ENCODE measurements around the gene GPANK1. TPM values are rescaled to one million over a fixed set of nuclear protein-coding genes. Genes with fewer than 3 reads are reported as not detected.

Gene GPANK1
- total RNA-seq: 13.2 and 20.9 TPM in 2 replicates

GRCh38 chr6:31664790-31665500 lies at the start of gene GPANK1:
TSS of gene GPANK1 (minus strand) at chr6:31664997. CDS start at chr6:31664478, 519 bp downstream.

GRCh38 chr6:31706599-31706998 lies 41.8 kb upstream of the GPANK1 start, which contains the start of gene LY6G6F:
TSS of gene LY6G6F (plus strand) at chr6:31706866. CDS start at chr6:31706907, 41 bp downstream.

GRCh38 chr6:31702819-31703716 lies 38.3 kb upstream of the GPANK1 start, which contains the start of gene ABHD16A:
TSS of gene ABHD16A (minus strand) at chr6:31703324. CDS start at chr6:31703281, 43 bp downstream.

GRCh38 chr6:31680226-31681134 lies 15.7 kb upstream of the GPANK1 start, which contains the start of gene LY6G5C:
TSS of gene LY6G5C (minus strand) at chr6:31681067. CDS start at chr6:31680373, 694 bp downstream.

GRCh38 chr6:31669676-31670075 lies 4.9 kb upstream of the GPANK1 start, which contains the start of gene LY6G5B:
TSS of gene LY6G5B (plus strand) at chr6:31669976. CDS start at chr6:31670951, 975 bp downstream.

GRCh38 chr6:31665501-31666336 lies 922 bp upstream of the GPANK1 start, which contains the start of gene CSNK2B:
TSS of gene CSNK2B (plus strand) at chr6:31666080. CDS start at chr6:31666832, 752 bp downstream.

GRCh38 chr6:31660381-31661261 lies 4.2 kb downstream of the GPANK1 start, which contains the start of gene C6orf47:
TSS of gene C6orf47 (minus strand) at chr6:31660778. CDS start at chr6:31659947, 831 bp downstream.

GRCh38 chr6:31655349-31656237 lies 9.2 kb downstream of the GPANK1 start, which contains the start of gene APOM:
TSS of gene APOM (plus strand) at chr6:31655894. CDS start at chr6:31655967, 73 bp downstream.

GRCh38 chr6:31620586-31621319 lies 44.0 kb downstream of the GPANK1 start, which contains the start of gene PRRC2A:
TSS of gene PRRC2A (plus strand) at chr6:31620715. CDS start at chr6:31622790, 2,075 bp downstream.

GRCh38 chr6:31614684-31615578 lies 49.9 kb downstream of the GPANK1 start, which contains the start of gene AIF1:
TSS of gene AIF1 (plus strand) at chr6:31615234. CDS start at chr6:31615330, 96 bp downstream.

Other genes with a start within 250 kb of the GPANK1 start
- gene MICB, start 166.9 kb downstream of the GPANK1 start, total RNA-seq: 8.4 and 10.5 TPM in 2 replicates
- gene MCCD1, start 136.0 kb downstream of the GPANK1 start, total RNA-seq: not detected in 2 replicates
- 332 and 492 TPM in 2 replicates for gene DDX39B, start 123.0 kb downstream of the GPANK1 start, total RNA-seq
- gene ATP6V1G2, start 118.4 kb downstream of the GPANK1 start, total RNA-seq: 5.5 and 5.7 TPM in 2 replicates
- 23.3 and 41.0 TPM in 2 replicates for gene NFKBIL1, start 117.4 kb downstream of the GPANK1 start, total RNA-seq
- gene LTA, start 92.7 kb downstream of the GPANK1 start, total RNA-seq: not detected in 2 replicates
- gene TNF, start 89.4 kb downstream of the GPANK1 start, total RNA-seq: not detected in 2 replicates
- gene LTB, start 82.6 kb downstream of the GPANK1 start, total RNA-seq: not detected in 2 replicates
- gene LST1, start 78.7 kb downstream of the GPANK1 start, total RNA-seq: not detected in 2 replicates
- not detected in 2 replicates for gene NCR3, start 72.0 kb downstream of the GPANK1 start, total RNA-seq
- not detected in 2 replicates for gene AIF1, start 49.8 kb downstream of the GPANK1 start, total RNA-seq
- 46.6 and 50.6 TPM in 2 replicates for gene PRRC2A, start 44.3 kb downstream of the GPANK1 start, total RNA-seq
- gene BAG6, start 12.3 kb downstream of the GPANK1 start, total RNA-seq: 171 and 206 TPM in 2 replicates
- gene APOM, start 9.1 kb downstream of the GPANK1 start, total RNA-seq: 1.0 and 1.3 TPM in 2 replicates
- 21.7 and 24.8 TPM in 2 replicates for gene C6orf47, start 4.2 kb downstream of the GPANK1 start, total RNA-seq
- gene CSNK2B, start 1.1 kb upstream of the GPANK1 start, total RNA-seq: 112 and 124 TPM in 2 replicates
- 3.2 and 3.8 TPM in 2 replicates for gene LY6G5B, start 5.0 kb upstream of the GPANK1 start, total RNA-seq
- 0.66 and 0.73 TPM in 2 replicates for gene LY6G5C, start 16.1 kb upstream of the GPANK1 start, total RNA-seq
- 47.6 and 58.2 TPM in 2 replicates for gene ABHD16A, start 38.3 kb upstream of the GPANK1 start, total RNA-seq
- not detected in 2 replicates for gene LY6G6F, start 41.9 kb upstream of the GPANK1 start, total RNA-seq
- not detected in 2 replicates for gene LY6G6D, start 50.4 kb upstream of the GPANK1 start, total RNA-seq
- not detected in 2 replicates for gene LY6G6C, start 56.7 kb upstream of the GPANK1 start, total RNA-seq
- not detected in 2 replicates for gene MPIG6B, start 58.4 kb upstream of the GPANK1 start, total RNA-seq
- 93.8 and 161 TPM in 2 replicates for gene DDAH2, start 64.3 kb upstream of the GPANK1 start, total RNA-seq
- gene CLIC1, start 71.5 kb upstream of the GPANK1 start, total RNA-seq: 662 and 1,073 TPM in 2 replicates
- gene MSH5, start 75.0 kb upstream of the GPANK1 start, total RNA-seq: 5.8 and 15.9 TPM in 2 replicates
- gene SAPCD1, start 97.7 kb upstream of the GPANK1 start, total RNA-seq: 1.3 and 1.9 TPM in 2 replicates
- 0.50 and 1.2 TPM in 2 replicates for gene VWA7, start 112.3 kb upstream of the GPANK1 start, total RNA-seq
- 60.0 and 75.2 TPM in 2 replicates for gene VARS1, start 130.8 kb upstream of the GPANK1 start, total RNA-seq
- 19.4 and 39.1 TPM in 2 replicates for gene LSM2, start 142.0 kb upstream of the GPANK1 start, total RNA-seq
- 1.5 TPM in 2 replicates for gene HSPA1L, start 150.3 kb upstream of the GPANK1 start, total RNA-seq
- gene HSPA1A, start 150.5 kb upstream of the GPANK1 start, total RNA-seq: 98.0 and 168 TPM in 2 replicates
- gene HSPA1B, start 162.7 kb upstream of the GPANK1 start, total RNA-seq: 140 and 202 TPM in 2 replicates
- gene NEU1, start 197.8 kb upstream of the GPANK1 start, total RNA-seq: 80.6 and 120 TPM in 2 replicates
- 0.17 TPM in 1 of 2 replicates, not detected in the other for gene SLC44A4, start 214.0 kb upstream of the GPANK1 start, total RNA-seq
- 62.0 and 93.5 TPM in 2 replicates for gene EHMT2, start 232.7 kb upstream of the GPANK1 start, total RNA-seq
- gene ZBTB12, start 237.1 kb upstream of the GPANK1 start, total RNA-seq: 3.8 and 9.8 TPM in 2 replicates

Data from smooth muscle cell of trachea (primary cell).